BE2C (cell line): ENCODE results near the gene NSUN6.

Experiments
- DNase-seq: peaks from one replicate; pipeline ENCODE4 v3.0.0-alpha.2; 2020
- H3K27me3 ChIP-seq: fragments of 250-450 bp; sonication (Bioruptor Pico); 2 replicates; pipeline ENCODE4 v1.5.1; 2020; ENCODE audit warnings: mild to moderate bottlenecking
- H3K36me3 ChIP-seq: fragments of 250-450 bp; sonication (Bioruptor Pico); 2 replicates; pipeline ENCODE4 v1.5.1; 2020; ENCODE audit warnings: mild to moderate bottlenecking
- H3K4me1 ChIP-seq: fragments of 250-450 bp; sonication (Bioruptor Pico); 2 replicates; pipeline ENCODE4 v1.5.1; 2020
- H3K4me3 ChIP-seq: 2 replicates; pipeline ENCODE4 v1.5.1; 2011; ENCODE audit warnings: low read depth, low read length
- H3K9me3 ChIP-seq: fragments of 250-450 bp; sonication (Bioruptor Pico); 2 replicates; pipeline ENCODE4 v1.5.1; 2020
- CTCF ChIP-seq: IDR thresholded peaks from 2 replicates; pipeline ENCODE4 v1.5.1; 2012; ENCODE audit warnings: mild to moderate bottlenecking, low read depth, low read length

Gene NSUN6

GRCh38 chr10:18567343-18567856 is 84.0 kb downstream of the NSUN6 start:
- no peak for TF ChIP-seq CTCF
- no peak overlapping the region for H3K4me3 ChIP-seq
- H3K27me3 ChIP-seq = no peaks in the 10 kb centered on the region
- H3K4me1 ChIP-seq = no peaks in the 10 kb centered on the region
- no peaks in the 10 kb centered on the region for H3K9me3 ChIP-seq
- no peaks in the 10 kb centered on the region for H3K36me3 ChIP-seq
- no peak for DNase-seq

- H3K27me3 ChIP-seq = no peaks in the 10 kb centered on the region
- H3K4me1 ChIP-seq = no peaks in the 10 kb centered on the region
- no peak for DNase-seq
- no peak for TF ChIP-seq CTCF
- H3K4me3 ChIP-seq = no peak overlapping the region
- no peaks in the 10 kb centered on the region for H3K36me3 ChIP-seq
- H3K9me3 ChIP-seq = no peaks in the 10 kb centered on the region
These were observed 85.2 kb downstream of the NSUN6 start for GRCh38 chr10:18566177-18566576.

- no peaks in the 10 kb centered on the region for H3K36me3 ChIP-seq
- DNase-seq = no peak
These were observed 86.4 kb downstream of the NSUN6 start for GRCh38 chr10:18565006-18565405.

DNA sequence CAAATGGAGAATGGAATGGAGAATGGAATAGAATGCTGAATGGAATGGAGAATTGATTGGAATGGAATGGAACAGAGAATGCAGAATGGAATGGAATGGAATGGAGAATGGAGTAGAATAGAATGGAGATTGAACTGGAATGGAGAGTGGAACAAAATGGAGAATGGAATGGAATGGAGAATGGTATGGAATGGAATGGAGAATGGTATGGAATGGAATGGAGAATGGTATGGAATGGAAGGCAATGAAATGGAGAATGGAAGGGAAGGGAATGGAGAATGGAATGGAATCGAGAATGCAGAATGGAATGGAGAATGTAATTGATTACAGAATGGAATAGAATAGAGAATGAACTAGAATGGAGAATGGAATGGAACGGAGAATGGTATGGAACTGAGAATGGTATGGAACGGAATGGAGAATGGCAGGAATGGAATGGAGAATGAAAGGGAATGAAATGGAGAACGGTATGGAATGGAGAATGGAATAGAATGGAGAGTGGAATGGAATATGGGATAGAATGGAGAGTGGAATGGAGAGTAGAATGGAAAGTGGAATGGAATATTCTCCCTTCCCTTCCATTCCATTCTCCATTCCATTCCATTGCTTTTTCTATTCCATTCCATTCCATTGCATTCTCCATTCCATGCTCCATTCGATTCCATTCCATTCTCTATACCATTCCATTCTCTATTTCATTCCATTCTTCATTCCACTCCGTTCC is 88.2 kb downstream of the NSUN6 start:
- no peak for TF ChIP-seq CTCF
- no peaks in the 10 kb centered on the region for H3K27me3 ChIP-seq
- no peak for DNase-seq
- no peak overlapping the region for H3K4me3 ChIP-seq
- no peaks in the 10 kb centered on the region for H3K36me3 ChIP-seq
- H3K9me3 ChIP-seq = no peaks in the 10 kb centered on the region; the same call in 1 of the 2 replicates
- no peaks in the 10 kb centered on the region for H3K4me1 ChIP-seq

More at GRCh38 chr10:18565006-18565405, 86.4 kb downstream of the NSUN6 start:
- Histone ChIP-seq H3K9me3 (no peaks in the 10 kb centered on the region), H3K4me1 (no peaks in the 10 kb centered on the region), H3K27me3 (no peaks in the 10 kb centered on the region), H3K4me3 (no peak overlapping the region)
- TF ChIP-seq CTCF = no peak

- no peak for DNase-seq
- Histone ChIP-seq H3K9me3 (no peaks in the 10 kb centered on the region; the same call in 1 of the 2 replicates), H3K27me3 (no peaks in the 10 kb centered on the region), H3K4me3 (no peak overlapping the region), H3K36me3 (no peaks in the 10 kb centered on the region), H3K4me1 (no peaks in the 10 kb centered on the region)
- TF ChIP-seq CTCF = no peak
These were observed 89.4 kb downstream of the NSUN6 start for GRCh38 chr10:18561861-18562551.

- Histone ChIP-seq H3K27me3 (no peaks in the 10 kb centered on the region), H3K9me3 (no peaks in the 10 kb centered on the region; the same call in 1 of the 2 replicates), H3K4me3 (no peak overlapping the region), H3K36me3 (no peaks in the 10 kb centered on the region), H3K4me1 (no peaks in the 10 kb centered on the region)
- no peak for DNase-seq
- no peak for TF ChIP-seq CTCF
These were observed 93.4 kb downstream of the NSUN6 start for GRCh38 chr10:18557960-18558359.
